Fibroblast of mammary gland (primary cell): ENCODE data around the gene CSMD2.

Experiments
- DNase-seq: peaks from one replicate; pipeline ENCODE4 v3.0.0-alpha.2; 2010; ENCODE audit warnings: low read depth
- H3K4me3 ChIP-seq: 2 replicates; pipeline ENCODE4 v1.5.1; 2011; ENCODE audit warnings: low read depth, mild to moderate bottlenecking, low read length, moderate library complexity; ENCODE audit not compliant: control insufficient read depth
- TF ChIP-seq, protein P1 (sequence below): conservative IDR thresholded peaks from 2 replicates; pipeline ENCODE4 v1.5.1; 2011; ENCODE audit warnings: low read depth, low read length, inconsistent platforms; ENCODE audit not compliant: control insufficient read depth, insufficient read depth

Gene CSMD2

DNA sequence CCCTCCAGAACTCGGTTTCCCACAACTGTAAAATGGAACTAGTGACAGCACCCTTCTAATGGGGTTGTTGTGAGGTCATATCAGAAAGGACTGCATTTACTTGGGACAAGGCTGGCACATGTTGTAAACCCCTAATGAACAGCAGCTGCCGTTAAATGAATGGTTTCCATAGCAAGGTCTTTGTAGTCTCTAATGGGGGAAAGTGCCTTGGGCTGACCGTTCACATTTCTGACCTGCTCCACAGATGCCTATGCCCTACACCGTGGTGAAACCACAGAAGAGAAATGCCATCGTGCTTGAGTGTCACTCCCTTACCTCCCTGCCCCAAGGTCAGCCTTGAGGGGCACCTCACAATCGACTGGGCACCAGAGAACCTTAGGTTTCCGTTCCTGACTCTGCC is 549.5 kb downstream of the CSMD2 start:
- no peak overlapping the region for H3K4me3 ChIP-seq
- TF ChIP-seq, protein P1, sequence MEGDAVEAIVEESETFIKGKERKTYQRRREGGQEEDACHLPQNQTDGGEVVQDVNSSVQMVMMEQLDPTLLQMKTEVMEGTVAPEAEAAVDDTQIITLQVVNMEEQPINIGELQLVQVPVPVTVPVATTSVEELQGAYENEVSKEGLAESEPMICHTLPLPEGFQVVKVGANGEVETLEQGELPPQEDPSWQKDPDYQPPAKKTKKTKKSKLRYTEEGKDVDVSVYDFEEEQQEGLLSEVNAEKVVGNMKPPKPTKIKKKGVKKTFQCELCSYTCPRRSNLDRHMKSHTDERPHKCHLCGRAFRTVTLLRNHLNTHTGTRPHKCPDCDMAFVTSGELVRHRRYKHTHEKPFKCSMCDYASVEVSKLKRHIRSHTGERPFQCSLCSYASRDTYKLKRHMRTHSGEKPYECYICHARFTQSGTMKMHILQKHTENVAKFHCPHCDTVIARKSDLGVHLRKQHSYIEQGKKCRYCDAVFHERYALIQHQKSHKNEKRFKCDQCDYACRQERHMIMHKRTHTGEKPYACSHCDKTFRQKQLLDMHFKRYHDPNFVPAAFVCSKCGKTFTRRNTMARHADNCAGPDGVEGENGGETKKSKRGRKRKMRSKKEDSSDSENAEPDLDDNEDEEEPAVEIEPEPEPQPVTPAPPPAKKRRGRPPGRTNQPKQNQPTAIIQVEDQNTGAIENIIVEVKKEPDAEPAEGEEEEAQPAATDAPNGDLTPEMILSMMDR = no peak
- no peak for DNase-seq

DNA sequence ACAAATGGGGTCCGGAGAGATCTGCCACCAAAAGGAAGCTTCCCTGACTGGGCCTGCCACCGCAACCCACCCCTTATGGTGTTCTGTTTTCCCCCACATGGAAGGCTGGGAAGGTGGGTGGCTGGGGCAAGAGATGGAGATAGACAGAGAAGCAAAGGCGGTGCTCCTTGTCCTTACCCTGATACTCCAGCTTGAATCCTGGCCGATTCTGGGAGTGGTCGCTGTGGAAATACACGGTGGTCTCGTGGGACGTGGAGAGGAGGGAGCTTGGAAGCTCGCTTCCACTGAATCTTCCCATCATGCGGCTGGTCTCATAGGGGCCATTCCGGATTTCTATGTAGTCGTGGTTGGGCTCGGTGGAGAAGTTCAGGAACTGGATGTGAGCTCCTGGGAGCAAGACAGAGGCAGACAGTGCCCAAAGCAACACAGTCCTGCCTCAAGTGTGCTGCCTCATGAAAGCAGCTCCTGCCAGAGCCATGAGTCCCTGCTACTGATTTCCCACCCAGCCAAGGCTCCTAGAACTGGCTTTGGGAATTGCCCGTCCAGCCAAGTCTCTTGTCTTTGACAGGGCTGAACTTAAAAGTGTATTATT is 554.1 kb downstream of the CSMD2 start:
- TF ChIP-seq, protein P1 = no peak
- no peak for DNase-seq
- H3K4me3 ChIP-seq = no peak overlapping the region

DNA sequence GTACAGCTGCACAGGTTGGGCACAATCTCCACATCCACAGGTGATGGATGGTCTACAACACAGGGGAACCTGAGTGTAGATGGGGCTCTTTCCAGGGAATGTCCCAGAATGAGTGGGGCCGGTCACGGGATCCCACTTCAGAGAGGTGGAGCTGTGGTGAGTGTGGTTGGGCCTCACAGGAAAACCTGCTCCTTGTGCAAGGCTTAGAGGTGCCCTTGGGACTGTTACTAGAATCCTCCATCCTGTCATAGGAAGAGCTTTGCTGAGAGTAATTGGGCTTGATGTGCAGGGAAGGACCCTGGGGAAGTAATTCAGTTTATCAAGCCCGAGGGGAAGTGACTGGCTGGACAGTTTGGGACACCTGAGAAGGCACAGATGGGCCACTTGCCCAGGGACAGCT is 554.6 kb downstream of the CSMD2 start:
- TF ChIP-seq, protein P1 = no peak
- H3K4me3 ChIP-seq = no peak overlapping the region
- DNase-seq = no peak

DNA sequence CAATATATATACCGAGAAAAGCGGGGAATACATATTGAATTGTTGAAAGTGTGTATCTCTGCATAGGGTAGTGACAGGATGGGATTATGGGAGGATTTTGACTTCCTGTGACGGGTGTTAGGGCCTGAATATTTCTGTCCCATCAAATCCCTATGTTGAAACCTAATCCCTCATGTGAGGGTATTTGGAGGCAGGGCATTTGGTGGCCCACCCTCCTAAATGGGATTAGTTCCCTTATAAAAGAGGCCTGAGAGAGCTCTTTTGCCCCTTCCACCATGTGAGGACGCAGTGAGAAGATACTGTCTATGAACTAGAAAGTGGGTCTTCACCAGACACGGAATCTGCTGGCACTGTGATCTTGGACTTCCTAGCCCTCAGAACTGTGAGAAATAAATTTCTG is 555.3 kb downstream of the CSMD2 start:
- no peak overlapping the region for H3K4me3 ChIP-seq
- TF ChIP-seq, protein P1 = no peak
- no peak for DNase-seq

DNA sequence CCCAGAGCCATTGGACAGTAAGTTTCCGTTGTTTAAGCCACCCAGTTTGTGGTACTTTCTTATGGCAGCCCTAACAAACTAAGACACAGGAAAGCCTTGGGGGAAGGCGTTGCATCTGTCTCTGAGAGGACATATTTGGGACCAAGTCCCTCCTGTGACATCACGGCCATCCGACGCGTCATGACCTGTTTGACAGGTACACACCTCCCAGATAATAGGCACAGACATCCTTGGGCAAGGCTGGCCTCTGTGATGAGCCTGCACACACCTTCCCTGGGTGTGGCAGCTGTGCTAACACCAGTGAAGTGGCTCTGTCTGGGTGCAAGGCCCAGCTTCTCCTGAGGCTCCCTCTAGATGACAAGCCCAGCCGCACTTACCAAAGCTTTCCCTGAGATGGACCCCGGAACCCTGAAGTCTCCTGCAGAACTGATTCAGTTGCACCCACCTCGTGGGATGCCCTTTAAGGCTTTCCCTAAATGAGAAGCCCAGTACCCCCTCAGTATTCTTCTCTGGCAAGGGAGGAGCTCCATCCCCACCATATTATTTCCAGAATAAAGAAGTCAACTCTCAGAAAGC is 556.1 kb downstream of the CSMD2 start:
- DNase-seq = no peak
- TF ChIP-seq, protein P1 = no peak
- no peak overlapping the region for H3K4me3 ChIP-seq

DNA sequence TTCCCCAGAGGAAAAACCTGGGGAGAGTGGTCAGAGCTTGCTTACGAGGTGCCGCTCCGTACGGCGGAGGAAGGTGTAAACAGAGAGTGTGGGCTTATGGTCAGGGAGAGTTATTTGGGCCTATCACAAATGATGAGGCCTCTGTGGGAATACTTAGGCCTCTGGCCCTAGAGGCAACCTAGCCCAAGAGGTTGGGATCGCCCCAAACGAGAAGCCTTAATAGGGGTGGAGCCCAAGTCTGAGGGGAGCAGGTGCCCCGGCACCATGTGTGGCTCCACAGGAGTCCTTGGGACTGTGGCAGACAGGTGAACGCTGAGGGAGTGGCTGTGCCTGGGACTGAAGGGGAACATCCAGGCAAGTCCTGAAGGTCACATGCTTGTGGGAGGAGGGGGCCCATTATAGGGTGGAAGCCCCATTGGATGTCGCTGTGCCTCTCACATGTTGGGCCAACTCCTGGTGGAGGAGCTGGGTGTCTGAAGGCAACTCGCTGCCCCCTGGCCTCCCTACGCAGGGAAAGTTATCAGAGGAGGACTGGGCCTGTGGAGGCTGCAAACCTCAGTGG is 557.5 kb downstream of the CSMD2 start:
- no peak overlapping the region for H3K4me3 ChIP-seq
- DNase-seq = no peak
- TF ChIP-seq, protein P1 = no peak
